ENCODE measurements around the gene ACTR2. TPM values are rescaled to one million over a fixed set of nuclear protein-coding genes. Genes with fewer than 3 reads are reported as not detected.
A peak's percentile ranks its signal among the peaks of the same experiment; 100 is the strongest.
"Not testable (repeated sequence)": the region's sequence is repeated elsewhere in the genome, so short reads cannot be mapped to it uniquely, and the experiment has no call there.

The ACTR2 gene
- total RNA-seq, 2 donors from 2014 or later: 291 to 319 TPM

DNA sequence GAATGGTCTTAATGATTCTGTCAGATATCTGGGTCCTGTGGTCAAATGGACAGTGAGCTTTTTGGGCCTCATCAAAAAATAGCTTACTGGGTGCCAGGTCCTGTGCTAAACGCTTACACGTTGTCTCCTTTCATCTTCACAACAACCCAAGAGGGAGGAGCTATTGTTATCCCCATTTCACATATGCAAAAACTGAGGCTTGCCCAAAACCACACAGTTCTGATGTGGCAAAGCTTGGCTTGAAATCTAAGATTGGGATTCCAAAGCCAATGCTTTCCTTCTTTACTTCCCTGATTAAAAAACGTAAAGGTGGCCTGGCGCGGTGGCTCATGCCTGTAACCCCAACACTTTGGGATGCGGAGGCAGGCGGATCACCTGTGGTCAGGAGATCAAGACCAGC is 69.3 kb downstream of the ACTR2 start:
- DNase-seq: no peak
- intact Hi-C loops (cut with DNase I, micrococcal nuclease): no loop called here
- no peak for ATAC-seq

GRCh38 chr2:65297544-65297943 is 69.9 kb downstream of the ACTR2 start:
- DNase-seq (no peak), ATAC-seq (peak; percentile 75)
- intact Hi-C loops (cut with DNase I, micrococcal nuclease): no loop called here

DNA sequence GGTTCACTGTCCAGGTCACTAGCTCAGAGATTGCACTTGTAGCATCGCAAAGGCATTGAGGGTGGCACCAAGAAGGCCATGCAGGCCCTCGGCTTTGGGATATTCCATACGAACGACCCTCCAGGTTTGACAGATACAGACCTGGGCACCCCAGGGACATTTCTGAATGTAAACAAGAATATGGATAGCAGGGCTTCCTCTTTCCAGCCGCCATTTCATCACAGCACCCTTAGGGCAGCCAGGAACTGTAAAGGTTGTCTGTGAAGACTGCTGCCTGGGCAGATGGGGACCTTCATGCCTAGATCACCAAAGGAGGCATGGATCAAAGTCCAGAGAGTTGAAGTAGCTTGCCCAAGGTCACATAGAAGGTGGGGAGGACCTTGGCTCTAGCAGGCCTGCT is 70.5 kb downstream of the ACTR2 start:
- ATAC-seq (peak; percentile 50), DNase-seq (no peak)
- intact Hi-C loops (cut with DNase I, micrococcal nuclease): no loop called here

DNA sequence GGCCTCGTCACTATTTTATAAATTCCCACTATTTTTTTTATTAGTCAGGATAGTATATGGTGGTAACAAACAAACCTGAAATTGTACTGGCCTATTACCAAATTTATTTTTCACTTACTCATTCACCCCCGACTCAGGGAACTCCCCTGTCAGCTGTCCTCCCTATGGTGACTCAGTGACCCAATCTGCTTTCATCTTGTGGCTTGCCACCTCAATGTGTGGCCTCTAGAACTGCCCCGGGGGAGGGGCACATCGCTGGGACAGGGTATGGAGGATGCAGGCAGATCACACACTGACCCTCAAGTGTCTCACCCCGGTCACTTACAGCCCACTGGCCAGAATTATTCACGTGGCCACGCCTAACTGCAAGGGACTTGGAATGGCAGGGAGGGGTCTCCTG is 71.6 kb downstream of the ACTR2 start:
- intact Hi-C loops (cut with DNase I, micrococcal nuclease): no loop called here
- ATAC-seq: no peak
- no peak for DNase-seq

DNA sequence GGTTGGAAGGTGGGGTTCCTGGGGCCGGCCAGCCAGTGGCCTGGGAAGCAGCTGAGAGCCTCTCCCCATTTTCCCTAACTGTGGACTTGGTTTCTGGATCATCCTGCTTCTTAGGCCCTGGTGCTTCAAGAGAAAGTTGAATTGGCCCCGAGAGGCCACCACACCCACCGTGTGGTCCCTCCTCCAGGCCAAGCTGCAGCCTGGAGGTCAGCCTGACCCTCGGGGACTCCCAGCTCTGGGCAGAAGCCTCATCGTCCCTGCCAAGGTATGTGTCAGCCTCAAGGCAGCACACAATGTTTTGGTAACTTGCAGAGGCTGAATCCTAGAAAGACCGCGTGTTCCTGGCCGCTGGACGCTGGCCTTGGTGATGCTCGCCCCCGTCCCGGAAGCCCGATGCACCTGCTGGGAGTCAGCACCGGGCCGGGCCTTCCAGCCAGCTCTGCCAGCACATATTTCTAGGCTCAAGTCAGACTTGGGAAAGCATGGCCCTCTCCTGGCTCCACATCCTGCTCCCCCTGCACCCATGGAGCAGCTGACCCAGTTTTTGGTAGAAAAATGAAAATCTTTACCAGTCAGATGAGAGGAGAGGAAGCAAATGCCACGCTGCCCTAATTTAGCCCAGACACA is 72.6 kb downstream of the ACTR2 start:
- intact Hi-C loops (cut with DNase I, micrococcal nuclease): no loop called here
- peak; percentile 26 to 56 for DNase-seq

DNA sequence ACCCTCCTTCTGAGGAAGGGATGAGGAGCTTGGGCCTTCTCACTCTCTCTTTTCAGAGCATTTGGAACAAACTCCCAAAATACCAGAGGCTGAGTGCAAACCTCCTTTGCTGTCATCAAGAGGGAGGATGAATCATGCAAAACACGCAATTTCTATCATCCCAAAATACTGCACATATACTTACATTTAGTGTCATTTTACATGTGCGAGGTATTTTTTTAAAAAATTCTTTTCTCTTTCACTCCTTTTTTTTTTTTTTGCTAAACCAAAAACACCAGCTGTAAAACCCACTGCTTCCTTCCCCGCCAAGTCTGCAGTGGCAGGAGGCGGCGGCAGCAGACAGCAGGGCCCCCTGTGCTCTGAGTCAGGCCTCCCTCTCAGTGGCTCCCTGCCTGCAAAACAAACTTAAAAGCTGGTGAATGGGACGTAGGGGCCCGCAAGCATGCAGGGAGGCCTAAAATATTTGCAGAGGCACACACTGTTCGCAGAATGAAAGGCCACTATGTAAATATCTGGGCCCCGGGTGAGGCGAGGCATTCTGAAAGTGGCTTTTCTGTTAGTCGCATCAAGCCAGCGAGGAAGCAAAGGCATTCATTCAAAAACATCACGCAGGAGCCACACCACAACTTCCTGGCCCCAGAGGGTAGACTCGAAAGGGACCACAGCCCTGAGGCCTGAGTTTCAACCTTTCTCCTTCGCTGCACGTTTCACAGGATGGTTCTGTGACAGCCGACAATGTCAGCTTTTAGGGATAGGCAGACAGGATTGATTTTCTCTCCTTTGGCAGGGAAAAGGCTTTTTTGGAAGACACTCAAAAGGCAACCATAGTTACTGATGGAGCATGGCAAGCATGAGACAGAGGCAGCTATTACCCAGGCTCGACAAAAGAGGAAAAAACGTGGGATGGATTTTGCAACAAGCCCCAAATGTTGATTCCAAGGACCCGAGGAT is 73.4 kb downstream of the ACTR2 start:
- ATAC-seq: peak; percentile 36
- DNase-seq: peak in 1 of 2 donors; percentile 28
- intact Hi-C loops (cut with DNase I, micrococcal nuclease): no loop called here

More for the DNA sequence above, 72.6 kb downstream of the ACTR2 start:
- ATAC-seq: peak; percentile 15

DNA sequence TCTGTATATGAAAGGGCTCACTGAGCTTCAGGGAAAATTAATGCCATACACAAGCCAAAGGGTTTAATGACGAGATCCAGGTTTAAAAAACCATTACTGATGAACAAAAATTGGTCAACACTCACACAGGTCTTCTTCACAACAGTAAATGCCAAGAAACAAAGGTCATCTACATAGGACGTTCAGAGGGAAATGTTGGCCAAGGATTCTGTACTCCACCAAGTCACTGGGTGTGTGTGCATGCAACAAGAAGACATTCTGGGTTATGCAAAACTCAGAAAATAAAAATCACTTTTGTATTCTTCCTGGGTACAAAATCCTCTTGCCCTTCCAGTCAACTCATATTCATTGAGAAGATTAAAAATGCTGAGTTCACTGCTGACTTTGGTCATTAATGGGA is 78.3 kb downstream of the ACTR2 start:
- DNase-seq: no peak
- intact Hi-C loops (cut with DNase I, micrococcal nuclease): no loop called here
- no peak for ATAC-seq

- intact Hi-C loops (cut with DNase I, micrococcal nuclease): no loop called here
- ATAC-seq: no peak
- DNase-seq: no peak
Measured at GRCh38 chr2:65309699-65310098, 82.1 kb downstream of the ACTR2 start.

- DNase-seq (no peak), ATAC-seq (no peak)
- intact Hi-C loops (cut with DNase I, micrococcal nuclease): no loop called here
Measured at GRCh38 chr2:65311049-65311448, 83.4 kb downstream of the ACTR2 start.

DNA sequence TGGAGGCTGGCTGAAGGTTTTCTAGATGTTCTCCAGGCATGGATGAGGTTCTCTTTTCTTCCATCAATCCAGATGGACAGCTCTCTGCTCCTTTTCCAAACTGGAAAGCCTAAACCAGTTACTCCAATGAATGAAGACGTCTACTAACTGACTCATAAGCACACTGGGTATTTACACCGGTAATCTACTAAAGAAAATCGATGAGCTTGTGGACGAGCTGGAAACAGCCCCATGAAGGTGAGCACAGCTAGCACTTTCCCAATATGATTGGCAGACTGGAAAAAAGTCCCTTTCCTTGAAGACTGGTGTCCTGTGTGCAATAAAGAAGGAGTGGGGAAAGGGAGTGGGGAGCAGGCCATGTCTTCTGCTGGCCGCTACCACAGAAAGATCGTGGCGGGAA is 84.0 kb downstream of the ACTR2 start:
- no peak for DNase-seq
- intact Hi-C loops (cut with DNase I, micrococcal nuclease): no loop called here

DNA sequence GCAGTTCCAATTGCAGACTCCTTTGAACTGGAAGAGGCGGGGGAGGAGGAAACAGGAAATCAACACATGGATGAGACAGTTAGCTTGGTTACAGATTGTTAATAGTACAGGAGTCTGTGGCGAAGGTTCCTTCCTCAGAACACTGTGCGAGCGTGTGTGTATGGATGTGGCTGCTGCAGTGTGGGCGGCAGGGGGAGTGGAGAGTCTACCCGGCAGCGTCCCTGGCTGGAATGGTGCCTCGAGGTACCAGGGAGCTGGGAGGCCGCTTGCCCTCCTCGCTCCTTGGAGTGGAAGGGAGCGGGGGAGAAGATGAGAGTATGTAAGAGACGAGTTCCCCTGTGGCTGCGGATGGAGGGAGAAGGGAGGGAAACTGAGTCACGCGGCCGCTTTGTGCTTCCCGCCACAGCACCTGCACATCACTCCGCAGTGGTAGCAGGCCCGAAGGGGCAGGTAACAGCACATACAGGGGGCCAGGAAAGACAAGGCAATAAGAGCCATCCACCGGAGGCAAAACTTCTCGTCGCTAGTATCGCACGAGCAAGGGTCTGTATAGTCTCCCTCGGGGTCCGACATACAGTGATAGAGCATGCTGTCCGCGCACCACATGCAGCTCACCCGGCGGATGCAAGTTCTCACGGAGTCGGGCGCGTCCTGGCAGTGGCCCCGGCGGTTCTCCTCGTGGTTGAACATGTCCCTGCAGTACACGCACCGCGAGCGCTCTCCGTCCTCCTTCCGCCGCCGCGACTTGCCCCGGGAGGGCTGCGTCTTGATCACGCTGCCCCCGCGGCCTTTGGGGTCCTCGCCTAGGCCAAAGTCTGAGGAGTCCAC is 85.7 kb downstream of the ACTR2 start:
- no peak for ATAC-seq
- intact Hi-C loops (cut with DNase I, micrococcal nuclease): no loop called here

More for the DNA sequence above, 84.0 kb downstream of the ACTR2 start:
- no peak for ATAC-seq

DNA sequence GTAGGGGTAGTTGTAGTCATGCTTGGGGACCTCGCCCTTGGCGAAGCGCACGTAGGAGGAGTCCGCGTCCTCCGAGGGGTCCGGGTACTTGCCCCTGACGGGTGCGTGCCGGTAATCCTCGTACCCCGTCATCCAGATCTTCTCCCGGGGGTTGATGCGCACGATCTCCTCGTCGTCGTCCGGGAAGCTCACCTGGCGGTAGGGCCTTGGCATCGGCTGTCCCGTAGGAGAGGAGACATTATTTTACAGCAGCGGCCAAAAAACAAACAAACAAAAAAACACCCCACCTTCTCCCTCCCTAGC is 86.3 kb downstream of the ACTR2 start:
- no peak for DNase-seq
- intact Hi-C loops (cut with DNase I, micrococcal nuclease): no loop called here
- no peak for ATAC-seq

More for the DNA sequence above, 85.7 kb downstream of the ACTR2 start:
- DNase-seq: no peak

DNA sequence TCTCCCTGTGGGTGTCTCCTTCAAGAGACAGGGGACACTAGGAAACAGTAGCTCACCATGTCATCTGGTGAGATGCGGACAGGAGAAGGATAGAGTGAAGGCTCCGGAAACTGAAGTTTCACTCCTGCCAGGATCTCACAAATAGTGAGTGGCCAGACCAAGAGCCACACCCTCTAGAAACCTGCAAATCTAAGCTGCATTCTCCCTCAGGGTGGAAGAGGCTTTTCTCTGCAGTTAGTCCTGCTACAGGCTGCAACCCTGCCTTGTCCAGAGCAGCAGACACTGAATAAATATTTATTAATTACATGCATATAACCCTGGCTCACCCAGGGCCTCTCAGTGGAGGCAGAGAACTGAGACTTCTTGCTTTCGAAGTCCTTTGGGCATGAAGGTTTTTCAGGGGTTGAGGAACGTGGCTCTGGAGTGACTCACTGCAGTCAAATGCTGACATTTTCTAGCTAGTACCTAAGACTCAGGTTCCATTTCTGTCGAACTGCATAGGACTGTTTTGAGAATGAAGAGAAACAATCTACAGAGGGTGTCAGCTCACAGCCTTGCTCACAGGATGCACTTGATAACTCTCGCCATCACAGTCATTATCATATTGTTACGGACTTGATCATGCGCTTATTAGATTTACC is 87.3 kb downstream of the ACTR2 start:
- no peak for DNase-seq
- ATAC-seq: no peak

GRCh38 chr2:65316072-65316471 is 88.4 kb downstream of the ACTR2 start:
- intact Hi-C loops (cut with DNase I, micrococcal nuclease): no loop called here
- DNase-seq (no peak), ATAC-seq (no peak)

More for the DNA sequence above, 87.3 kb downstream of the ACTR2 start:
- intact Hi-C loops (cut with DNase I, micrococcal nuclease): no loop called here

- ATAC-seq; DNase-seq; intact Hi-C loops (cut with DNase I, micrococcal nuclease): not testable (repeated sequence)
Measured at GRCh38 chr2:65317351-65317750, 89.7 kb downstream of the ACTR2 start.

DNA sequence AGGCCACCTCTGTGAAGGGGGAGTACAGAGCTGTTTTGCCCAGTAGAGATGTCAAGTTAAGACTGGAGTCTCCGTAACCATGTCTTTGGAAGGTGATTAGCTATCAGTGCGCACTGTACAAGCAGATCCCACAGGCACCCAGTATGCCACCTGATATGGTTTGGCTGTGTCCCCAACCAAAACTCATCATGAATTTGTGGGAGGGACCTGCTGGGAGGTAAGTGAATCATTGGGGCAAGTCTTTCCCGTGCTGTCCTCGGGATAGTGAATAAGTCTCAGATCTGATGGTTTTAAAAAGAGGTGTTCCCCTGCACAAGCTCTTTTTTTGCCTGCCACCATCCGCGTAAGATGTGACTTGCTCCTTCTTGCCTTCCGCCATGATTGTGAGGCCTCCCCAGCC is 90.2 kb downstream of the ACTR2 start:
- no peak for ATAC-seq
- no peak for DNase-seq
- intact Hi-C loops (cut with DNase I, micrococcal nuclease): no loop called here

GRCh38 chr2:65319072-65319673 is 91.5 kb downstream of the ACTR2 start:
- DNase-seq (no peak), ATAC-seq (no peak)
- intact Hi-C loops (cut with DNase I, micrococcal nuclease): no loop called here

DNA sequence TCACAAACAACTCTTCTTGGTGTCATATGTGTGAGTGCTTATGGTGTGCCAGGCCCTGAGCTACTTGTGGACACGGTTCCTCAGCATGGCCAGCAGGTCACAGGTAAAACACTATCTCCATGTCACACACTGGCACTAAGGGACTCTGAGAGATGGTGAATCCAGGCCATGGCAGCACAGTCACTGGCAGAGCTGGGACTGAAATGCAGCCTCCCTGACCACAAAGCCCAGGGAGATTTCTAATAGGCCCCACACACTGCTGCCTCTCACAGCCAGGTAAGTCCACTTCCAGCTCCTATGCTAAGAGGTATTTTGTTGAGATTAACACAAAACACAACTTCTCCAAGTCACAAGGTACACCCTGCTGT is 92.0 kb downstream of the ACTR2 start:
- DNase-seq: no peak
- intact Hi-C loops (cut with DNase I, micrococcal nuclease): no loop called here
- no peak for ATAC-seq
